NCI-H1092 (cell line): ENCODE data around the gene ADIG.

ENCODE experiments used
- DNase-seq: peaks from one replicate; lab custom pipeline; 2025; lab: John Stamatoyannopoulos, UW

Gene ADIG

GRCh38 chr20:38602185-38602581, 21.2 kb downstream of the ADIG start:
- DNase-seq = no peak

GRCh38 chr20:38603286-38603685, 22.3 kb downstream of the ADIG start:
- DNase-seq = no peak

GRCh38 chr20:38604873-38605303, 23.9 kb downstream of the ADIG start:
- no peak for DNase-seq

GRCh38 chr20:38607351-38607750, 26.4 kb downstream of the ADIG start:
- DNase-seq = no peak

GRCh38 chr20:38608188-38608587, 27.2 kb downstream of the ADIG start:
- no peak for DNase-seq

- peak; percentile 4 for DNase-seq
Measured at GRCh38 chr20:38609815-38610214, 28.8 kb downstream of the ADIG start.

GRCh38 chr20:38610521-38610920, 29.5 kb downstream of the ADIG start:
- DNase-seq = no peak

- no peak for DNase-seq
Measured at GRCh38 chr20:38612751-38613515, 31.9 kb downstream of the ADIG start.

- DNase-seq = no peak
Measured at GRCh38 chr20:38615283-38615682, 34.3 kb downstream of the ADIG start.

GRCh38 chr20:38616457-38616856, 35.5 kb downstream of the ADIG start:
- DNase-seq = no peak

GRCh38 chr20:38617011-38617829, 36.2 kb downstream of the ADIG start:
- DNase-seq = no peak

GRCh38 chr20:38617830-38618196, 36.8 kb downstream of the ADIG start:
- no peak for DNase-seq

GRCh38 chr20:38620441-38620840, 39.4 kb downstream of the ADIG start:
- DNase-seq = no peak

- no peak for DNase-seq
Measured at GRCh38 chr20:38623061-38623460, 42.1 kb downstream of the ADIG start.

- no peak for DNase-seq
Measured at GRCh38 chr20:38624084-38624483, 43.1 kb downstream of the ADIG start.

GRCh38 chr20:38625896-38626295, 44.9 kb downstream of the ADIG start:
- DNase-seq = no peak

GRCh38 chr20:38626921-38627659, 46.1 kb downstream of the ADIG start:
- DNase-seq = no peak

GRCh38 chr20:38628580-38629470, 47.8 kb downstream of the ADIG start:
- DNase-seq = no peak

GRCh38 chr20:38629979-38630378, 49.0 kb downstream of the ADIG start:
- no peak for DNase-seq

GRCh38 chr20:38630727-38631126, 49.7 kb downstream of the ADIG start:
- no peak for DNase-seq

- no peak for DNase-seq
Measured at GRCh38 chr20:38631155-38632022, 50.4 kb downstream of the ADIG start.
